ENCODE data around the gene FUZ. TPM values are rescaled to one million over a fixed set of nuclear protein-coding genes. Genes with fewer than 3 reads are reported as not detected.

Gene FUZ
- total RNA-seq, 1 experiment from 2014 or later: 19.0 TPM

DNA sequence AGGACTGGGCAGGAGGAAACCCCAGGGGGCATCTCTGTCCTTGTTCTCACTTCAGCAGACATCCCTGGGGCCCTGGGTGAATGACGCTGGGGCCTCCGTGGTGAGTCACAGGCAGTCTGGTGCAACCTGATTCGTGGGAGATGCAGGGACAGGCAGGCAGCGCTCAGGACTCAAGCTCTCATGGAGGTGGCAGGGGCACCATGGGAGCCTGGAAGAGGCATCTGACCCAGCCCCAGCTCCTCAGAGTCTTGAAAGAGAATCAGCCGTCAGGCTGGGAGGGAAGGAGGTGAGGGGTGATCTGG lies 23.9 kb upstream of the FUZ start:
- no peaks in the 10 kb centered on the region for H3K27me3 Mint-ChIP-seq (ENCODE audit: insufficient read depth, unreplicated experiment)

DNA sequence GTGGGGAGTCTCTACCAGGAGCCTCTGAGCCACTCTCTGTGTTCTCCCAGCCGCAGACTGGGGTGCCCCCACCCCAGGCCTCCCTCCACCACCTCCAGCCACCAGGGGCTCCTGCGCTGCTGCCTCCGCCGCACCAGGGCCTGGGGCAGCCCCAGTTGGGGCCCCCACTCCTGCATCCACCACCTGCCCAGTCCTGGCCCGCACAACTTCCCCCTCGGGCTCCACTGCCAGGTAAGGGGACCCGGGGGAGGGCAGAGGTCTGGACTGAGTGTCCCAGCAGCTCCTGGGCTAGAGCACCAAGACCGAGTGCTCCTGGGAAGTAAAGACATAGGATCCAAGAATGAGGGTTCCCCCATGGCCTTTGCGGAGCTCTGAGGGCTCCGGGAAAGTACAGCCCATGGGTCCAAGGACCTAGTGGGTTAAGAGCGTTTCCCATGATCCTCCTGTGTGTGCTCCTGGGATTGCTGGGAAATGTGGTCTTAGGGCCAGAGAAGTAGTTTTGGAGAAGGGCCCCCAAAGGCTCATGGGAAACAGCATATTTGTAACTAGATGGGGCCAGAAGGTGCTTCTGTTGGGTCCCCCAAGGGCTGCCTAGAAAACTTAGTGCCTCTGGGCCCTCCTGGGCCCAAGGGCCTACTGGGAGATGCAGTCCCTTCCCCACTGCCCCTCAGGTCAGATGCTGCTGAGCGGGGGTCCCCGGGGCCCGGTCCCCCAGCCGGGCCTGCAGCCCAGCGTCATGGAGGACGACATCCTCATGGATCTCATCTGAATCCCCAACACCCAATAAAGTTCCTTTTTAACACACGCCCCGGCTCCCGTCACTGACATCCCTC lies 23.3 kb upstream of the FUZ start:
- ChIA-PET CTCF (no interaction called here), POLR2A (interaction anchor here (1.1 to 1.8 kb wide), 2 partner anchors 10 to 23 kb away, joined by 4 to 5 read pairs; partner anchors contain the start of gene FUZ)
- Mint-ChIP-seq H3K27ac (ENCODE audit: low read depth, unreplicated experiment) (no peak overlapping the region), H3K4me1 (ENCODE audit: insufficient read depth, unreplicated experiment) (peaks cover 4% of the 10 kb centered on the region), H3K4me3 (ENCODE audit: unreplicated experiment) (no peak overlapping the region), H3K27me3 (ENCODE audit: insufficient read depth, unreplicated experiment) (no peaks in the 10 kb centered on the region), H3K36me3 (ENCODE audit: insufficient read depth, unreplicated experiment) (peaks cover 75% of the 10 kb centered on the region), H3K9me3 (ENCODE audit: unreplicated experiment) (no peaks in the 10 kb centered on the region)
- BruUV-seq (replicated peaks): no TSS peak
- TF ChIP-seq, protein P1, sequence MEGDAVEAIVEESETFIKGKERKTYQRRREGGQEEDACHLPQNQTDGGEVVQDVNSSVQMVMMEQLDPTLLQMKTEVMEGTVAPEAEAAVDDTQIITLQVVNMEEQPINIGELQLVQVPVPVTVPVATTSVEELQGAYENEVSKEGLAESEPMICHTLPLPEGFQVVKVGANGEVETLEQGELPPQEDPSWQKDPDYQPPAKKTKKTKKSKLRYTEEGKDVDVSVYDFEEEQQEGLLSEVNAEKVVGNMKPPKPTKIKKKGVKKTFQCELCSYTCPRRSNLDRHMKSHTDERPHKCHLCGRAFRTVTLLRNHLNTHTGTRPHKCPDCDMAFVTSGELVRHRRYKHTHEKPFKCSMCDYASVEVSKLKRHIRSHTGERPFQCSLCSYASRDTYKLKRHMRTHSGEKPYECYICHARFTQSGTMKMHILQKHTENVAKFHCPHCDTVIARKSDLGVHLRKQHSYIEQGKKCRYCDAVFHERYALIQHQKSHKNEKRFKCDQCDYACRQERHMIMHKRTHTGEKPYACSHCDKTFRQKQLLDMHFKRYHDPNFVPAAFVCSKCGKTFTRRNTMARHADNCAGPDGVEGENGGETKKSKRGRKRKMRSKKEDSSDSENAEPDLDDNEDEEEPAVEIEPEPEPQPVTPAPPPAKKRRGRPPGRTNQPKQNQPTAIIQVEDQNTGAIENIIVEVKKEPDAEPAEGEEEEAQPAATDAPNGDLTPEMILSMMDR (IDR thresholded peaks at IDR 0.05; ENCODE audit: unreplicated experiment): no peak
- DNase-seq (ENCODE audit: unreplicated experiment): no peak
- intact Hi-C loops (cut with micrococcal nuclease): no loop called here

More for the DNA sequence above, 23.9 kb upstream of the FUZ start:
- Mint-ChIP-seq H3K4me3 (ENCODE audit: unreplicated experiment) (no peak overlapping the region), H3K27ac (ENCODE audit: low read depth, unreplicated experiment) (no peak overlapping the region), H3K9me3 (ENCODE audit: unreplicated experiment) (no peaks in the 10 kb centered on the region), H3K4me1 (ENCODE audit: insufficient read depth, unreplicated experiment) (peaks cover 4% of the 10 kb centered on the region), H3K36me3 (ENCODE audit: insufficient read depth, unreplicated experiment) (peaks cover 75% of the 10 kb centered on the region)
- POLR2A ChIA-PET: interaction anchor here (0.9 to 1.8 kb wide), 3 partner anchors 11 to 23 kb away, joined by 4 to 5 read pairs (median 5); partner anchors contain the start of gene FUZ
- CTCF ChIA-PET: no interaction called here
- BruUV-seq (replicated peaks): no TSS peak
- DNase-seq (ENCODE audit: unreplicated experiment): peak; percentile 68
- TF ChIP-seq, protein P1 (IDR thresholded peaks at IDR 0.05; ENCODE audit: unreplicated experiment): no peak
- intact Hi-C loops (cut with micrococcal nuclease): no loop called here

DNA sequence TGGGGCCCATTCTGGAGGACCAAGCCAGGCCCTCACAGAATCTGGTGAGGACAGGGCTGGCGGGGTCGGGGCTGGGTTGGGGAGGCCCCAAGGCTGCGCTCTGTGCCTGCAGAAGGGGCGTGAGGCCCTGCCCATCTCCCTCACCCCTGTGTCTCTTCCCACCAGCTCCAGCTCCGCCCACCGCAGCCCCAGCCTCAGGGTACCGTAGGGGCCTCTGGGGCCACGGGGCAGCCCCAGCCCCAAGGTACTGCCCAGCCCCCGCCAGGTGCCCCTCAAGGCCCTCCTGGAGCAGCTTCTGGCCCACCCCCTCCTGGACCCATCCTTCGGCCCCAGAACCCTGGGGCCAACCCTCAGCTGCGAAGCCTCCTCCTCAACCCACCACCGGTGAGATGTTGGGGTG lies 22.5 kb upstream of the FUZ start:
- Mint-ChIP-seq H3K4me3 (ENCODE audit: unreplicated experiment) (no peak overlapping the region), H3K36me3 (ENCODE audit: insufficient read depth, unreplicated experiment) (peaks cover 75% of the 10 kb centered on the region), H3K4me1 (ENCODE audit: insufficient read depth, unreplicated experiment) (peaks cover 2% of the 10 kb centered on the region), H3K27me3 (ENCODE audit: insufficient read depth, unreplicated experiment) (no peaks in the 10 kb centered on the region), H3K27ac (ENCODE audit: low read depth, unreplicated experiment) (no peak overlapping the region), H3K9me3 (ENCODE audit: unreplicated experiment) (no peaks in the 10 kb centered on the region)
- POLR2A ChIA-PET: no interaction called here
- DNase-seq (ENCODE audit: unreplicated experiment): no peak
- intact Hi-C loops (cut with micrococcal nuclease): no loop called here
- BruUV-seq (replicated peaks): no TSS peak
- TF ChIP-seq, protein P1 (IDR thresholded peaks at IDR 0.05; ENCODE audit: unreplicated experiment): no peak
- CTCF ChIA-PET: no interaction called here

DNA sequence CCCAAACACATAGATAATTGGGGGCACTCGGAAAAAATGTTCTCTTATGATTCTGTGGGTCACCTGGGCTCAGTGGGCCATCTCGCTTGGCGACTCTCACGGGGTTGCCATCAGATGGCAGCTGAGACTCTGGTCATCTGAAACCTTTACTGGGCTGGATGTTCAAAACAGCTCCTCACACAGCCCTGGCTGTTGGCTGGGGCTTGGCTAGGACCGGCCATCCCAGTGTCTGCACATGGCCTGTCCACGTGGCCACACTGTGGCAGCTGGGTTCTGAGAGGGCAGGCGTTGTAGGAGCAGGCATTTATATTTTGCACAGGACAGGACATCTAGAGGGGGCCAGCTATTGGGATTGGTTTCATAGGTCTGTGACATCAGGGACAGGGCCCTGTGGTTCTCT lies 20.5 kb upstream of the FUZ start:
- intact Hi-C loops (cut with micrococcal nuclease): no loop called here
- Mint-ChIP-seq H3K4me1 (ENCODE audit: insufficient read depth, unreplicated experiment) (no peaks in the 10 kb centered on the region), H3K27ac (ENCODE audit: low read depth, unreplicated experiment) (no peak overlapping the region), H3K9me3 (ENCODE audit: unreplicated experiment) (no peaks in the 10 kb centered on the region), H3K4me3 (ENCODE audit: unreplicated experiment) (no peak overlapping the region), H3K36me3 (ENCODE audit: insufficient read depth, unreplicated experiment) (peaks cover 63% of the 10 kb centered on the region), H3K27me3 (ENCODE audit: insufficient read depth, unreplicated experiment) (no peaks in the 10 kb centered on the region)
- no TSS peak for BruUV-seq (replicated peaks)
- TF ChIP-seq, protein P1 (IDR thresholded peaks at IDR 0.05; ENCODE audit: unreplicated experiment): no peak
- CTCF ChIA-PET: interaction anchor here (1.2 kb wide), 1 partner anchor 9 kb away, joined by 3 read pairs; no protein-coding TSS in a partner anchor
- DNase-seq (ENCODE audit: unreplicated experiment): no peak
- POLR2A ChIA-PET: interaction anchor here (1.0 kb wide), 1 partner anchor 17 kb away, joined by 3 read pairs; no protein-coding TSS in a partner anchor

Measured in MCF 10A (cell line).